Activated T-helper 1 cell treated with Interleukin-2 at 50 U/mL for 16 hours (primary cell): ENCODE data around the gene RYR2.
"Not testable (repeated sequence)": the region's sequence is repeated elsewhere in the genome, so short reads cannot be mapped to it uniquely, and the experiment has no call there.

ENCODE experiments used
- DNase-seq: peaks from one replicate; pipeline ENCODE4 v3.0.0-alpha.2; 2020; ENCODE audit warnings: low read depth

RYR2 gene

DNA sequence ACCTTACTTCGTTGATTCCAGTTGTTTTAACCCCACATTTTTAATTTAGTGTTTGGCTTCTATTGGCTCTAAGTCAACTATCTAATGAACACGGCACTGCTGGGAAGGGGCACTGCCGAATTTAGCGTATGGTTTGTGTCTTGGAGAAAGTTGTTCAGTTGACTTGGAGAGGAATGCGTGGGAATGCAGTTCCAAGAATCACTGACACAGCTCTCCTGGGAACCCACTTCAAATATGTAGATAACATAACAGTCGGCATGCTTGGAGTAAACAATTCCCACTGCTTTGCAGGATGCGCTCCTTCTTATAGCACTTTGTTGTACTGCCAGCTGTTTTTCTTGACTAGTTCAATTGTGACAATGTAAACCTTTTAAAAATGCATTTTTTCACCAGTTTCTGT lies 104.3 kb downstream of the RYR2 start:
- DNase-seq: no peak

DNA sequence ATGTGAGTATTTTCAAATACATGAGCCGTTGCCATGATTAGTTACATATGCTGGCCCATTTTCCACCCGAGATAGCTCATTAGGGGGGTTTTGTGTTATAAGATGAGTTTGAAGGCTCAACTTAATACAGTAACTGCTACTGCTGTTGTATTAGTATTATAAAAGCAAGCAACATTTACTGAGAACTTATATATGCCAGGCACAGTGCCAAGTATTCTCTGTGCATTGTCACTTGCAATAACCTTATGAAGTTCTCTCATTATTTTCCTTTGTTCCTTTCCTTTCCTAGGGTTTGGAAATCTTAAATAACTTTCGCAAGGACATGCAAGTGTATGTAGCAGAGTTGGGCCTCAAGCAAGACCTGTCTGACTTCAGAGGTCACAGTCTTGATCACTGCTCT lies 107.9 kb downstream of the RYR2 start:
- DNase-seq: no peak

DNA sequence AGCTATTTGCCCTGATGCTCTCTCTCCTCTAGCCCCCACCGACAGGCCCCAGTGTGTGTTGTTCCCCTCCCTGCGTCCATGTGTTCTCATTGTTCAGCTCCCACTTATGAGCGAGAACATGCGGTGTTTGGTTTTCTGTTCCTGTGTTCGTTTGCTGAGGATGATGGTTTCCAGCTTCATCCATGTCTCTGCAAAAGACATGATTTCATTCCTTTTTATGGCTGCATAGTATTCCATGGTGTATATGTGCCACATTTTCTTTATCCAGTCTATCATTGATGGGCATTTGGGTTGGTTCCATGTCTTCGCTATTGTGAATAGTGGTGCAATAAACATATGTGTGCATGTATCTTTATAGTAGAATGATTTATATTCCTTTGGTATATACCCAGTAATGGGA lies 110.0 kb downstream of the RYR2 start:
- DNase-seq: not testable (repeated sequence)

DNA sequence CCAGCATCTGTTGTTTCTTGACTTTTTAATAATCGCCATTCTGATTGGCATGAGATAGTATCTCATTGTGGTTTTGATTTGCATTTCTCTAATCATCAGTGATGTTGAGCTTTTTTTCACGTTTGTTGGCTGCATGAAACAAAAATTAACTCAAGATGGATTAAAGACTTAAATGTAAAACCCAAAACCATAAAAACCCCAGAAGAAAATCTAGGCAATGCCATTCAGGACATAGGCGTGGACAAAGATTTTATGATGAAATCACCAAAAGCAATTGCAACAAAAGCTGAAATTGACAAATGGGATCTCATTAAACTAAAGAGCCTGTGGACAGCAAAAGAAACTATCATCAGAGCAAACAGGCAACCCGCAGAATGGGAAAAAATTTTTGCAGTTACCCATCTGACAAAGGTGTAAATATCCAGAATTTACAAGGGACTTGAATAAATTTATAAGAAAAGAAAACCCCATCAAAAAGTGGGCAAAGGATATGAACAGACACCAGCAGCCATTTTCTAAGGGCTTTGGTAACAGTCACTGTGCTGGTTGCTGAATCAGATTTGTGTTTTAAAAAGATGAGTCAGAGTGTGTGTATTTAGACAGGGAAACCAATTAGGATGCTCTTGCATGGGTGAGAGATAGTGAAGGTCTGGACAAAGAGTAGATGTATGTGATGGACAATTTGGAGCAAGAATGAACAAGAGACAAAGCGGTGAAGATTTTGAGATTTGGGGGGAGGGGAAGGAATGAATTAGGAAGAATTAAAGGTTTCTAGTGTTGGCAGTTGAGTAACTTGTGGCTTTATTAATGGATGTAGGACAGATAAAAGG lies 110.7 kb downstream of the RYR2 start:
- DNase-seq: no peak

DNA sequence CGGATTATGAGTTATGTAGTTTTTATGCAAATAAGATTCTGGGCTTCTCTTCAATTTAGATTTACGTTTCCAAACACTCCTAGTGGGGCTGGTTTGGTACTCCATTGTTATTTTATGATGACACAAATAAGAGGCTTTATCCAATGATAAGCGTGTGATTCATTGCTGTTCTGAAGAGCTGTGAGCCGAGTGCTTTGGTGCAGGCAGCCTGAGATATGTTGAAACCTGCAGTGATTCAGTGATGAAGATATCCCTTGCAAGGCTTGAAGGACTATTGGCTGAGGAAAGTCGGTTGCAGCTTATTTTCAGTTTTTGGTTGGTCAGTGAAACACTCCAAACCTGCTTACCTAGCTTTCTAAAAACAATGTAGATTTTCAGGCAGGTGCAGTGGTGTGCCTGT lies 112.2 kb downstream of the RYR2 start:
- DNase-seq: no peak

DNA sequence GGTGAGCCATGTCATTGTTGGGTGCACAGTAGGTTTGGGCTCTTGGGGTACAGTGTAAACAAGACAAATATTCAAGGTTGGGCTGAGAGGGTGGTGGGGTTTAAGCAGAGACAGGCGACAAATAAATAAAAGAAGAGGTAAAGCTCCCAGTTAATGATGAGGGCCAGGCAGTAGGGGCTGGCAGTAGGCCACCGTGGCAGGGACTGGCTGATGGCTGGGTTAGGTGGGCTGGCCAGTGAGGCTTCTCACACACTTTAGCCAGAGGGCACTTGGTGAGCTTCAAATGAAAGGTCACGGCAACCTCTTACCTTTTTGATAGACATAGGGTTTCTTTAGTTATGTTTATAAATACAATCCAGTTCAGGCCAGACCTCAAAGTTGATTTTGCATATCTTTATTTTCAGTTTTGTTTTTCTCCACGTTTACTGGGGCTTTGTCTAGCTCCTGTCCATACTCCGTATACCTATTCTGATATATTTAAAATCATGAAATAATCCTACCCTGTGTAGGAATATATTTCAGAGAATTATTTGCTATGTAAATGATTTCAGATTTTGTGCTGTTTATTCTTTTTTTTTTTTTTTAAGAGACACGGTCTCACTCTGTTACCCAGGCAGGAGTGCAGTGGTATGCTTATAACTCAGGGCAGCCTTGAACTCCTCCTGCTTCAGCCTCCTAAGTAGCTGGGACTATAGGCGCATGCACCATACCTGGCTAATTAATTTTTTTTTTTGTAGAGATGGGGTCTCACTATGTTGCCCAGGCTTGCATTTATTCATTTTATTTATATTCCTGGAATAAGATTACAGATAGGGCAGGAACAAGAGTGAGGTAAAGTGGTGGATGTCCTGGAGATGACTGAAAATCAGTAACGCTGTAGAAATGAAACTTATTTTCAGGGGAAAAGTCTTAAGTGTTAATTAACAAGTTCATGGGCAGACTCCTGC lies 122.7 kb downstream of the RYR2 start:
- no peak for DNase-seq

DNA sequence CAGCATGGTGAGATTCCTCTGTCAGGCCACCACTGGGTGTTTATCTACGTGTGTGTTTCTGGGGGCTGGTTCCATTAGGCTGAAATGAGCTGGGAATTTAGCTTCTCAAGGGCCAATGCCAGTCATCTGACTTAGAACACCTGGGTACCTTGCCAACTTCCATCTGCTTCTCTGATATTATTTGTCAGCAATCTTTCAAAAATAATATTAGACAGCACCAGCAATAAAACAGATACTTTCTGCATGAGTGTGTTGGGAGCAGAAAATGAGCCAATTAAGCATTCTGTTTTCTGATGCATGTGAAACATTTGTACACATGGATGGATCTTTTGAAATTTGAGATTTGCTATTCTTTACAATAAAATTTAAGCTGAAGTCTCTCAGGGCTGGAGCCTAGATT lies 124.1 kb downstream of the RYR2 start:
- no peak for DNase-seq

DNA sequence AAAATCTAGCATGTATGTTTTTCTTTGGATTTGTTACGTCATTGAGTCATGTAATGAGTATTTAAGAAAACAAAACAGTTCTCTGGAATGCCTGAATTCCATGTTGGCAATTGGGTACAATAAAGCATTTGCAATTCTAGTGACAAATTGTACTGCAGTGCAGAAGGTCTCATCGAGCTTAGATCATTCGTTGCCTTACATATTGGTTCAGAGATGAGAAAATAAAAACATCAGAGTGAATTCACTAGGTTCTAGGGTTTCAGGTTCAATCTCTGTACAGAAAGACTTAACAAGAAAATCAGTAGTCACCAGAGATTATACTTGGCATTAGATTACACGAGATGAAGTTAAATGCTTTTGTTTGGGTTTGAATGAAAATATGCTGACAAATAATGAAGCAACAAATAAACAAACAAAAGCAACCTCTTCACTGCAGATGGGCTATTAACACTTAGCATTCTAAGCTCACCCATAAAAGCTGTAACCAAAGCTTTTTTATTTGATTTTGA lies 124.7 kb downstream of the RYR2 start:
- DNase-seq: no peak

DNA sequence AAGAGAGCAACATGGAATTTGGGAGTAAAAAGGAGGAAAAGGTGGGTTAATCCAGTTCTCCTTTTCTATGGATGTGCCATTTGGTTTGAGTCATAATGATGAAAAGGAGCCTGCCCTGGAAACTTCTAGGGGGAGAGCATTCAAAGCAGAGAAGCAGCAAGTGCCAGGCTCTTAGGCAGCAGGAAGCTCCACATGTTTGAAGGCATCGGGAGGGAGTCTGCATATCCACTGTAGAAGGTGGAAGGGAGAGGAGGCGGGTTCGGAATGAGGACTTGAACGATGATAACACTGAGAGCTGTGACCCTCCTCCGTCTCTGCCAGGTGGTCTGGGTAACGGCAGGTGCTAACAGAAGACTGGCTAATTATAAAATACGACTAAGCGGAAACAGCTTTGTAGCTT lies 128.2 kb downstream of the RYR2 start:
- no peak for DNase-seq

DNA sequence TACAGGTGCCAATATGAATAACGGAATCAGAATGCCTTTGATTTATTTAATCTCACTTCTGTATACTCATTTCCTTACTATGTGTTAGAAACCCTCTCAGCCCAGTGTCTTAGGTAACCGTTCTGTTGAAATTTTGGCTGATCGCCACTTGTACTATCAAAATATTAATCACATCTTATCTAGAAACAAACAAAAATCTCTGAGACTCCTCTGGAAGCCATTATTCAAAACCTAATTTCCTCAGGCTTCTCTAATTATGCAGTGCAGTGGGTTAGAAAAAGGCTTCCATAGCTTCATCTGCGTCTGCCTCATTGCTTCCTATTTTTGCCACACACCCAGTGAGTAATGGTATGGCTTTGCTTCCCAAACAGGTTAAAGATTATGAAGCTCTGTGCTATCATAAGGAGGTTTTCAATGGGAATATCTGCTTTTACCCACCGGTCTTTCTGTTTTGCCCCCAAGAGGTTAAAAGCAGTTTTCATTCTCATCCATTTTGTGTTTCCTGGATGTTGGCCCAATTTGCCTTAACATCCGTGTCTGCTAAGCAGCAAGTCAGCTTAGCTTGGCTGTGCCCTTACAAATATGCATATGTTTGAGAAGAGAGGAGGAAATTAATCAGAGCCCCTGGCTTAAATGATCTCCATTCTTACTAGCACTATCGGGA lies 129.6 kb downstream of the RYR2 start:
- no peak for DNase-seq

DNA sequence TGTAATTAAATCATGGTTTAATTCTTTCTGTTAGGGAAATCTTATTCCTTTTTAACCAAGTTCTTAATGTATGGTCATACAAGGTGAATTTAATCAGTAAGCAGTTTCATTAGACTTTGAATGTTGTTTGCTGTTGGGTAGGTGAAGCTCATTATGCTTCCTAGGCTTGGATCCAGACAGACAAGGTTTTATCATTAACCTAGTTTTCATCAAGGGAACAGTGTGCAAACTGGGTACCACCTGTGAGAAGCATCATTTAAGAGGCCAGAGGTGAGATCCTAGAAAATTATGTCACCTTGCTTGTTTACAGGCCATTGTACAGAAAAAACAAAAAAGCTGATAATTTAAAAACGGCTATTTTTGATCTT lies 130.1 kb downstream of the RYR2 start:
- DNase-seq: no peak

DNA sequence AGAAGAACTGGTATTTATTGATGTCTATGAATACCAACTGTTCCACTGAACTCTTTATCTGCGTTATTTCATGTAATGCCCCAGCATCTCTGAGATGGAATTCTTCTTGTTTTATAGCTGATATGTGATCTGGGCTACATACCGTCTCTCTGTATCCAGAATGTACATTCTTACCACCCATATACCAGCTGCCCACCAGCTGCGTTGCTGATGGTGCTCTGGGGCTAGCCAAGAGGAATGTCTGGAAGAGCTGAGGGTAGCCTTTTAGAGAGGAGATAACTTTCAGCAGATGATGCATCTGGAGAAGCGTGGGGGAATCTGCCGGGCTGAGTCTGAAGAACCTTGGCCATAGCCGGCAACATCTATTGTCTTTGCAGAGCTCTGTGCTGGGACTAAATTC lies 137.5 kb downstream of the RYR2 start:
- DNase-seq: no peak

DNA sequence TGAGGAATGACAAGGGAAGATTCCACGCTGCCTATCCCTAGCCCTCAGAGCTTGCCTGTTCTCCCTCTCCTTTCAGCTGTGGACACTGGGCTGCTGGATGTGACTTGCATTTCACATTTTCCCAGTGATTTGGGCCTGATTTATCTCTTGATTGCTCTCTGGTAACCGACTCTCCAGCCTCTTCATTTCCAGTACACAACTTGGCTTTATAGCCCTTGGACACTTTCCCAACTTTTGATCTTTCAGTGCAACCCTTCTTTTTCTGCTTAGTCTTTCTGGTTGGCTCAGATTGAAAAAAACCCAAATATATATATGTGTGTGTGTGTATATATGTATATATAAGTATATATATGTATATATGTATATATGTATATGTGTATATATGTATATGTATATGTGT lies 138.3 kb downstream of the RYR2 start:
- no peak for DNase-seq

DNA sequence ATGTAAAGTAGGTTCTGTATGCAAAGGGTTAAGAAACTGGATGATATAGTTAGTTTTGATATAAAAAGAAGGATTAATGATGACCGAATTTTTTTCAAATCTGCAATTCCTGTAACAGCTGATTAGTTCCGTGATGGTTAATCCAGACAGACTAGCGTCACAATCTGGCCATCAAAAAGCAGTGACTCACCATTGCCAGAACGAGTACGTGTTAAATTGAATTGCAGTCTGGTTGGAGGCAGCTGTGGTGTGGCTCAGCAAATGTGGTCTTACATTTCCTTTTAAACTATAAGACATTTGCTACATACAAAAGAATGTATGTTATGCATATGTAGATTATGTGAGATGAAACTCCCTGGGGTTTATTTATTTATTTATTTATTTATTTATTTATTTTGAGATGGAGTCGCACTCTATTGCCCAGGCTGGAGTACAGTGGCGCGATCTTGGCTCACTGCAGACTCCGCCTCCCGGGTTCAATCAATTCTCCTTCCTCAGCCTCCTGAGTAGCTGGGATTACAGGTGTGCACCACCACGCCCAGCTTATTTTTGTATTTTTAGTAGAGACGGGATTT lies 139.8 kb downstream of the RYR2 start:
- no peak for DNase-seq

DNA sequence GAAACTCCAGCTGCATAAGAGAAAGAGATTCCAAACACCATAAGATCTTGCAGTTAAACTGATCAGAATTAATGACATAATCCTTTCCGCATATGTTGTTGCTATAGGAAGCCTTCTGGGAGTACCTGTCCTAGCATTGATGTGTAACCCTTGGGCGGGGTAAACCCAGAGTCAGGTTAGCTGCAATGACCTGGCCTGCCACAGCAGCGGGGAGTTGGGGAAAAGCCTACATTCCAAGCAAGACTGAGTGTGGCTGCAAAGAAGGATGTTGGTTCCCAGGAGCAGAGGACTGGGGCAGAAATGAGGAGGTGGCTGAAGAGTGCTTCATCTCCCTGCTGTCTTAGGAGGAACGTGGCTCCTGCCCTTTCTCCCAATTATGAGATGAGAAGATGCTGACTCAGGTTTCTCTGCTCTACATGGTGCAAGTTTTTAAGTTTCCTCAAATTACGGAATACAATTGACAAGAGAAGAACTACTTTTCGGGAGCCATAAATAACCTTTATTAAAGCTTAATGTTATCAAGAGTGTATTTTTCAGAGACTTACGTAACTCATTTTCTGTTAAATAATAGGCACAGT lies 142.1 kb downstream of the RYR2 start:
- no peak for DNase-seq

DNA sequence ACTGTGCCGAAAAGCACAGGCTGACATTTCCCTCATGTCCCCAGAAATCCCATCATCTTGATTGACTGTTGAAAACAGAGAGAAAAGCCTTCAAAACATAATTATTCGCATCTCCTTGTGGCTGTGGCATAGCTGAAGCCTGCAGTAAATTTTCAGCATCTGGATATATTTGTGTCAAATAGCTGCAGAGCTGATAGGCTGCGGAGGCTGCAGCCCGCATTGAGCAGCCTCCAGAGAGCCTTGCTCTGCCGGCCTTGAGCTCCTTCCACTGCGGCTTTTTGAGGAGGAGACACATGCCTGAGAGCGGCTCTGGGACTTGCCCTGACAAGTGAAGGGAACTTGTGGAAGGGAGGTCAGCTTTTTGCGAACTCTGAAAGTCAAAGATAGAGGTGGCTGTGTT lies 144.7 kb downstream of the RYR2 start:
- no peak for DNase-seq

DNA sequence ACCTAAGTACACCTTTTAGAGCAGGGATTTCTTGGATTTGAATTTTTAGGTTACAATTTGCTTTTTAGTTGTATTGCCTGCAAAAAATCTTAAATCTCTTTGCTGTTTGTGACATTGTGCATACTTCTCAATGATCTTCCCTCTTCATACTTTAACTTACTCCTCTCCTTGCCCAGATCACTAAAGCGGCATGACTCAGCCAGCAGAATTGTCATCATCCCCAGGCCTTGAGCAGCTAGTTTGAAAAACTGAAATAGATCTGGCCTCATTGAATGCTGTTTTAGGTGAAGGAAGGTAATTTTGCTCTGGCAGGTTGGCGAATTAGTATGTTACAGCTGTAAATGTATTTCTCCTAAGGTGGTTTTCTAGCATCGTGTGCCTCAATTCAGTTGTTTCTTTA lies 145.9 kb downstream of the RYR2 start:
- DNase-seq: no peak

DNA sequence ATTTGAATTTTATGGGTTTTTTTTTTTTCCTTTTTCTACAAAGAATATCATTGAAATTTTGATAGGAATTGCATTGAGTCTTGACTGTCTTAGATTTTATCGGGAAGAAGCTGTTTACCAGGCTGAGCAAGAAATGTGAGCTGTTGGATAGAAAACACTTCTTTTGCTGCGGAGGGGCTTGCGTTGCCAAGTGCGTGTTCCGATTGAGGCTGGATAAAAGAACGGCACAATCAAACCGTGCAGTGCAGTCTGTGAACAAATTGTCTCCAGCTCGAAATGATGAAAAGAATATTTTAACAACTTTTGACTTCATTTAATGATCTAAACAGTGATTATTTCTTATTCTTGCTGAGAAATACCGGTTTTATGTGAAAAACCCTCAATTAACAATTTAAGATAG lies 149.4 kb downstream of the RYR2 start:
- DNase-seq: no peak

DNA sequence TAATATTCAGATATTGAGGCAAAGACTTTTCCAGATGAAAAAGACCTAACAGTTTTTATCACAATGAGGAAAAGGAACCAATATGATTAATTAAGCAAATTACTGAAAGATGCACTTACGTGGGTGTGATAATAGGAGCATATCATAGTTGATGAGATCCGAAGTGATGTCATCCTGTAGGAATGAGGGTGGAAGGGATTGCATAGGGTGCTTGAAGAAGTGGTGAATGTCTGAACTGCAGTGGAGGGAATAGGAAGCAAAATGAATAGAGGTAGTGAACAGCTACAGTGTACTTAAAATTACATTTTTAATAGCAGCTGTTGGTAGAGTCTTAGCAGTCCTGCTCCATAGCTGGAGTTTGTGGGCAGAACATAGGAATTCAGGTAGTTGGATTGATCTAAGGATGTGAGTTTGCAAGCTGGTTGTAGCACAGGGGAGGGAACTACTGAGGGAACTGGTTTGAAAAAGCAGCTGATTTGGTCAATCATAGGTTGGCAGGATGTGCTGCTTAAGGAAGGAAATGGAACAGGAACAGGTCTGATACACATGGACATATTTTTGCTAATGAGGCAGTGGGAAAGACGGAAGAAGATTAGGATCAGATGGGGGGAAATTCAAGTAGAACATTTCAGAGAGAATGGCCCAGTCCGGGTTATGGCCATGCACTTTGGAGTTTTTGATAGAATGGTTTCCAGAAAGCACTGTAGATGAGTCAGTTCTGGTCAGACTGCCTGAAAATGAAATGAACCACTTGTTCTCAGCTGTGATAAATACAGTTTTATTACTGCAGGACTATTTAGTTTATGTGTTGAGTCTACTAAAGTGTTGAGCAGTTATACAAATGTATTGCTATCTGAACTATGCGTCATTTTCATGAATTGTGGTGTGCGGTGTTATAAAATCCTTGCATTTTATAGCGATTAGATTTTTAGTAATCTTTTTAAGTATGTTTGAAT lies 155.8 kb downstream of the RYR2 start:
- no peak for DNase-seq

DNA sequence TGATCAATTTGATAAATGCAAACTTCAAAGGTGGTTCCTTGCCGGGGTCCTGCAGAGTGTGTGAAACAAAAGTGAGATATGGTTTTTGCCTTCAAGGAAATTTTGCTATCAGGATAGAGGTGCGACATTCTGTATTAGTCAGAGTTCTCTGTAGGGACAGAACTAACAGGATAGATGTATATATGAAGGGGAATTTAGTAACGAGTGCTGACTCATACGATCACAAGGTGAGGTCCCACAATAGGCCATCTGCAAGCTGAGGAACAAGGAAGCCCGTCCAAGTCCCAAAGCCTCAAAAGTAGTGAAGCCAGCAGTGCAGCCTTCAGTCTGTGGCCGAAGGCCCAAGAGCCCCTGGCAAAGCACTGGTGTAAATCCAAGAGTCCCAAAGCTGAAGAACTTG lies 157.0 kb downstream of the RYR2 start:
- DNase-seq: no peak

DNA sequence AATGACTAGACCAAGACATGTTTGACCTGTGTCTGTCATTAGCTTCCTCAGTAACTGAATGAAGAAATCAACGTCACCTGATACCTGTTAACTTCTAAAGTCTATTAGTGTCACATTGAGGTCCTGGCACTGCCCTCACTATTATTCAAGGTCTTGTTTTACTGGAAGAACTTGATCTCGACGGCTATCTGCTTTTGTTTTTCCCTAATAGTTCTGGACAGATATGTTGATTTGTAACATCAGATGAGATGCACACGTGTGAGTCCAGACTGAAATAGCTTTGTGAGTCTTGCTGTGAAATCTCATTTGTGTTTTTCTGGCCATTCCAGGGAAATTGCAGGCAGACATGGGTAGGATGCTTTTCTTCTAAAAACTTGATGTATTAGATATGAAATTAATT lies 159.2 kb downstream of the RYR2 start:
- DNase-seq: no peak
